ENCODE measurements around the gene TRPC4AP.

TRPC4AP gene

DNA sequence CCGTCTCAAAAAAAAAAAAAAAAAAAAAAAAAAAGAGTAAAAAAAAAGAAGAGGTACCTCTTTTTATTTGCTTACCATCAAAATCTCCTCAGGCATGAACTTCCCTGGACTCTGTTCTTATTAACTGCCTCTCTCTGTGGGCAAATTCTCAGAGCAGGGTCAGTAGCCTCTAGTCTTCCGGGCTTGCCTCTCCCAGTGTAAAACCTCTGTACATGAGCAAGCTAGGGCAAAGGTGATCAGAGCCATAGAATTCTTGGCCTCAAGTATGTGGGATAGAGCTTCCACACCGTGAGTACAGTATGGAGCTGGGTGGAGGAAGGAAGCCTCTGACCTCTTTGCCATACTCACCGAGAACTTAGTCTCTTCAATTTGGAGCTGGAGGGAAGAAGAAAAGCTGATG, 58.5 kb downstream of the TRPC4AP start:
- DNase-seq (ENCODE audit: low read depth): no peak
- in situ Hi-C loops (cut with HindIII; ENCODE audit: low sequenced_read_pairs): no loop called here
- TF ChIP-seq, protein P1, sequence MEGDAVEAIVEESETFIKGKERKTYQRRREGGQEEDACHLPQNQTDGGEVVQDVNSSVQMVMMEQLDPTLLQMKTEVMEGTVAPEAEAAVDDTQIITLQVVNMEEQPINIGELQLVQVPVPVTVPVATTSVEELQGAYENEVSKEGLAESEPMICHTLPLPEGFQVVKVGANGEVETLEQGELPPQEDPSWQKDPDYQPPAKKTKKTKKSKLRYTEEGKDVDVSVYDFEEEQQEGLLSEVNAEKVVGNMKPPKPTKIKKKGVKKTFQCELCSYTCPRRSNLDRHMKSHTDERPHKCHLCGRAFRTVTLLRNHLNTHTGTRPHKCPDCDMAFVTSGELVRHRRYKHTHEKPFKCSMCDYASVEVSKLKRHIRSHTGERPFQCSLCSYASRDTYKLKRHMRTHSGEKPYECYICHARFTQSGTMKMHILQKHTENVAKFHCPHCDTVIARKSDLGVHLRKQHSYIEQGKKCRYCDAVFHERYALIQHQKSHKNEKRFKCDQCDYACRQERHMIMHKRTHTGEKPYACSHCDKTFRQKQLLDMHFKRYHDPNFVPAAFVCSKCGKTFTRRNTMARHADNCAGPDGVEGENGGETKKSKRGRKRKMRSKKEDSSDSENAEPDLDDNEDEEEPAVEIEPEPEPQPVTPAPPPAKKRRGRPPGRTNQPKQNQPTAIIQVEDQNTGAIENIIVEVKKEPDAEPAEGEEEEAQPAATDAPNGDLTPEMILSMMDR (IDR thresholded peaks at IDR 0.05; ENCODE audit: low read depth, low read length, missing control alignments): no peak
- no peak overlapping the region for H3K4me3 ChIP-seq (ENCODE audit: low read depth, low read length)

DNA sequence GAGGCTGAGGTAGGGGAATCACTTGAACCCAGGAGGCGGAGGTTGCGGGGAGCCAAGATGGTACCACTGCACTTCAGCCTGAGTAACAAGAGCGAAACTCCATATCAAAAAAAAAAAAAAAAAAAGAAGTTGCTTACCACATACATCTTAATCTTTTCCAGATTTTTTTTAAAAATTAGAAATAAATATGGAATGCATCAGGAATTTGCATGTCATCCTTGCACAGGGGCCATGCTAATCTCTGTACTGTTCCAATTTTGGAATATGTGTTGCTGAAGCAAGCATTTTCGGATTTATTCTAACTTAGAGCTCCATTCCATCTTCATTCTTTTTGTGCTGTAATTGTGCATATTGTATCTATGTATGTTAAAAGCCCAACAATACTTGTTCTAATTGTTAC, 62.5 kb downstream of the TRPC4AP start:
- DNase-seq (ENCODE audit: low read depth): no peak
- in situ Hi-C loops (cut with HindIII; ENCODE audit: low sequenced_read_pairs): no loop called here
- no peak overlapping the region for H3K4me3 ChIP-seq (ENCODE audit: low read depth, low read length)
- TF ChIP-seq, protein P1 (IDR thresholded peaks at IDR 0.05; ENCODE audit: low read depth, low read length, missing control alignments): no peak

- no peak overlapping the region for H3K4me3 ChIP-seq (ENCODE audit: low read depth, low read length)
- in situ Hi-C loops (cut with HindIII; ENCODE audit: low sequenced_read_pairs): no loop called here
- TF ChIP-seq, protein P1 (IDR thresholded peaks at IDR 0.05; ENCODE audit: low read depth, low read length, missing control alignments): no peak
- no peak for DNase-seq (ENCODE audit: low read depth)
Measured at GRCh38 chr20:35027301-35027700, 65.3 kb downstream of the TRPC4AP start.

- in situ Hi-C loops (cut with HindIII; ENCODE audit: low sequenced_read_pairs): no loop called here
- H3K4me3 ChIP-seq (ENCODE audit: low read depth, low read length): no peak overlapping the region
- no peak for DNase-seq (ENCODE audit: low read depth)
- TF ChIP-seq, protein P1 (IDR thresholded peaks at IDR 0.05; ENCODE audit: low read depth, low read length, missing control alignments): no peak
Measured at GRCh38 chr20:35025116-35025515, 67.5 kb downstream of the TRPC4AP start.

- TF ChIP-seq, protein P1 (IDR thresholded peaks at IDR 0.05; ENCODE audit: low read depth, low read length, missing control alignments): no peak
- H3K4me3 ChIP-seq (ENCODE audit: low read depth, low read length): no peak overlapping the region
- in situ Hi-C loops (cut with HindIII; ENCODE audit: low sequenced_read_pairs): no loop called here
Measured at GRCh38 chr20:35023624-35024023, 69.0 kb downstream of the TRPC4AP start.

GRCh38 chr20:35021831-35022230, 70.8 kb downstream of the TRPC4AP start:
- in situ Hi-C loops (cut with HindIII; ENCODE audit: low sequenced_read_pairs): no loop called here
- no peak overlapping the region for H3K4me3 ChIP-seq (ENCODE audit: low read depth, low read length)
- DNase-seq (ENCODE audit: low read depth): no peak
- TF ChIP-seq, protein P1 (IDR thresholded peaks at IDR 0.05; ENCODE audit: low read depth, low read length, missing control alignments): no peak

More at GRCh38 chr20:35023624-35024023, 69.0 kb downstream of the TRPC4AP start:
- no peak for DNase-seq (ENCODE audit: low read depth)

DNA sequence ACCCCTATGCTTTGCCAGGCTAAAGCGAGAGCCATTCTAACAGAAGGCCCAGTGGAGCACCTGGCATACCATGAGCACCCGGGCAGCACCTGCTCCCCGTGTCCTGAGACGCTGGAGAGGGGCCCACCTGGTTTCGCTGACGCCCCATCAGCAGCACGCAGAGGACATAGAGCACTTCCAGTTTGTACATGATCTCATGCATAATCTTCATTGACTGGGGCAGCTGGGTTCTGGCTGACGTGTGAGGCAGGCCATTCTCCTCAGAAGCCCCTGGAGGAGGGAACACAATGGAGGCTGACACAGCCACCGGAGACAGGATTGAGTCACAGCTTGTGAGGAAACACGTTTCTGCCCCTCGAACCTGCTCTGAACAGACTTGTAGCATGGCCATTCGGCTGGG, 71.5 kb downstream of the TRPC4AP start:
- in situ Hi-C loops (cut with HindIII; ENCODE audit: low sequenced_read_pairs): no loop called here
- TF ChIP-seq, protein P1 (IDR thresholded peaks at IDR 0.05; ENCODE audit: low read depth, low read length, missing control alignments): no peak
- no peak for DNase-seq (ENCODE audit: low read depth)
- H3K4me3 ChIP-seq (ENCODE audit: low read depth, low read length): no peak overlapping the region

Measured in astrocyte of the cerebellum (primary cell).